Islet of Langerhans (tissue), 1 donor: ENCODE results near the gene SIN3A.
"Not testable (repeated sequence)": the region's sequence is repeated elsewhere in the genome, so short reads cannot be mapped to it uniquely, and the experiment has no call there.

Experiments used
- FAIRE-seq: peaks from one replicate; lab custom pipeline; 2011; peaks lifted over from hg19 to GRCh38; lab: Jason Lieb, UNC

Gene SIN3A

DNA sequence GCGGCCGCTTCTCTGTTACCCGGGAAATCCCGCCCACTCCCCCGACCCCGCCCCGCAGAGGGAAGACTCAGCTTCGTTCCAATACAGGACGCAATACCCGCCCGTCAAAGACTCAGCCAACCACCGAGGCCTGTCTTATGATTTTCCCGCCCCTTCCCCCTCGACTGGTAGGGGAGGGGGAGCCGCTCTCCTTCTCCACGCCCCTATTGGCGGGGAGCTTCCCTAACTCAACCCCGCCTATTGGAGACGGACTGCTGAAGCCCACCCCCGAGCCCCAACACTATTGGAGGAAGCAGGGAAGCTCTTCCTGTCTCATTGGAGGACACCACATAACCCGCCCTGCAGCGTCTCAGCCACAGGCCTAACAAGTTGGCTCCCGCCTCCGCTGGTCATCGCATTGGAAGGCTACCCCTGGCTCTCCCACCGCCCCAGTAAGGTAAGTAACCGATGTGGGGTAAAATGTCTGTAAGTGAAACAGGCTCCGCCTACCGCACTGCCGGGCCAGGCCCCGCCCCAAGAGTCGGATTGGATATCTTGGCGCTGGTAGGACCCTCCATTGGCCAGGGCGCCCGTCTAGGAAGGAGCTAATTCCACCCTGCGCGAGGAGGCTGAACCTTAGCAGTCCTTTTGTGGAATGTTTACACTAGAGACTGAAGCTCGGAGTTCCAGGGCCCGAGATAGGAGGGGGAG is at the start of gene SIN3A:
TSS of gene SIN3A (minus strand) at position 17 of the 690 bp plus-strand sequence. CDS start 21,315 bp downstream, outside the sequence.
- FAIRE-seq, result peak; percentile 92

DNA sequence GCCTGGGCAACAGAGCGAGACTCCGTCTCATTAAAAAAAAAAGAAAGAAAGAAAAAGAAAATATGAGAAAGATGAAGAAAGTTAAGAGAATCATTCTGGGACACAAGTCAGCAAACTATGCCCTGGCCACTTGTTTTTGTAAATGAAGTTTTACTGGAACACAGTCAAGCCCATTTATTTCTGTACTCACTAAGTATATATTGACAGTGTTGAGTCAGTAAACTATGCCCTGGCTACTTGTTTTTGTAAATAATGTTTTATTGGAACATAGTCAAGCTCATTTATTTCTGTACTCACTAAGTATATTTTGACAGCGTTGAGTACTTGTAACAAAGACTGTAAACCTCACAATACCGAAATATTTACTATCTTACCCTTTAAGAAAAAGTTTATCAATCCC is 42.2 kb upstream of the SIN3A start:
- FAIRE-seq, result no peak

DNA sequence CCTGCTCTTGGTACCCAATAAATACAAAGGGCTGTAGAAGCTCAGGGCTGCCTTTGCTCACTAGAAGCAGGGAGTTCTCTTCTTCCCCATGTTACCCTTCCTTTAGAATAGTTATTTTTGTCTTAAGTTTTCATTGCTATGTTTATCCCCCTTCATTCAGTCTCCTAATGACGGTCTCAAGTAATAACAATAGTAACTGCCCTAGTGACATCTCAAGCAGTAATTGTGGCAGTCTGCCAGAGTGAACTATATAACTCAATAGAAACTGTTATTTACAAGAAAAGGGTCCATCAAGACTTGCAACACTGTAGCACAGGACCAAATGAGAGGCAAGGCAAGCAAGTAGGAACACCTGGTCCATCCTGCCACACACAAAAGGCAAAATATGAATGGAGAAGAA is 32.5 kb upstream of the SIN3A start:
- no peak for FAIRE-seq

DNA sequence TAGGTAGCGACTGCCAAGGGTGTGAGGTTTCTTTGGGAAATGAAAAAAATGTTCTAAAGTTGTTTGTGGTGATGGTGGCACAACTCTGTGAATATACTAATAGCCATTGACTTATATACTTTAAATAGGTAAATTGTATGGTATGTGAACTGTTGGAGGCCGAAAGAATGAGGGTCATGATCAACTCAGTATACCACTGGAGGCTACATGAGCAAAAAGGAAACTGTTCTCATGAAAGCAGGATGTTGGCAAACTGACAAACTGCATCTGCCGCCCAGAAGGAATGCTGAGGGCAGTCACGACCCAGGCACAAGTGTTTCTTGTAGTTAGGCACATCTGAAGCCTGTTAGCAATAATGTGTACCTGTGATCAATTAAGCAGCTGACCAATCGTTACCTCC is 32.1 kb upstream of the SIN3A start:
- FAIRE-seq, result not testable (repeated sequence)

DNA sequence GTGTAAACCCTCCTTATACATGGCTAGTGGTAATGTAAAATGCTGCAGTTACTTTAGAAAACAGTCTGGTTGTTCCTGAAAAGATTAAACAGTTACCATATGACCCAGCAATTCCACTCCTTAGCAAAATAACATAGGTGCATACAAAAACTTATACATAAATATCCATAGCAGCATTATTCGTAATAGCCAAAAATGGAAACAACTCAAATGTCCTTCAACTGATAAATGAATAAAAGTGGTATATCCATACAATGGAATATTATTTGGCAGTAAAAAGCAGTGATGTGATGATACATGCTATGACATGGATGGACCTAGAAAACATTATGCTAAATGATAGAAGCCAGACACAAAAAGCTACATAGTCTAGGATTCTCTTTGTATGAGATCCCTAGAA is 31.6 kb upstream of the SIN3A start:
- no peak for FAIRE-seq

DNA sequence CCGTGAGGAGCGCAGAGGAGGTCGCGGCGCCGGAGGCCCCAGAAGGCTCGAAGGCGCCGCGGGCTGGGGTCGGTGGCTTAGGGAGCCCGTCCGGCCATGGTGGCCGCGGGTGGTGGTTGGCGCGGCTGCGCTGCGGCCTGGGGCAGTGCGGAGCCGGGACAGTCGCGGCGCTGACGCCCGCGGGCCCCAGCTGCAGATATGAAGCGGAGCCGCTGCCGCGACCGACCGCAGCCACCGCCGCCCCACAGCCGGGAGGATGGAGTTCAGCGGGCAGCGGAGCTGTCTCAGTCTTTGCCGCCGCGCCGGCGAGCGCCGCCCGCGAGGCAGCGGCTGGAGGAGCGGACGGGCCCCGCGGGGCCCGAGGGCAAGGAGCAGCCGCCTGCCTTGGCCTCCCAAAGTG is 29.0 kb upstream of the SIN3A start:
- FAIRE-seq, result not testable (repeated sequence)

DNA sequence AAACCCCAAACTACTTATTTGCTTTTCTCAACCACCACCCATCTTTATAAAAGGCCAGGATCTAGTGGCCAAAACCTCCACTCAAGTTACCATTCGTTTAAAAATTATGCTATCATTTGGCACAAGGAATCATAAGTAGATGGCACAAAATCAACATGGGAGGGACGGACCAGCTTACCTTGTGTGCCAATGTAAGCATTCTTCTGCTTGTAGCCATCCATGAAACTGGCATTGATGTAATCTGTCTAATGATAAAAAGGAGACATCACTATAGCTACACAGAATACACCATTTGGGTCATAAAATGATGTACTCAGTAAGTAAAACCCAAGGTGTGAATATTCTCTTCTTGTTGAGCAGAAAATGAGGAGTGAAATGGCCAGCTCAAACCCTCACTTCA is 28.2 kb upstream of the SIN3A start:
- no peak for FAIRE-seq

DNA sequence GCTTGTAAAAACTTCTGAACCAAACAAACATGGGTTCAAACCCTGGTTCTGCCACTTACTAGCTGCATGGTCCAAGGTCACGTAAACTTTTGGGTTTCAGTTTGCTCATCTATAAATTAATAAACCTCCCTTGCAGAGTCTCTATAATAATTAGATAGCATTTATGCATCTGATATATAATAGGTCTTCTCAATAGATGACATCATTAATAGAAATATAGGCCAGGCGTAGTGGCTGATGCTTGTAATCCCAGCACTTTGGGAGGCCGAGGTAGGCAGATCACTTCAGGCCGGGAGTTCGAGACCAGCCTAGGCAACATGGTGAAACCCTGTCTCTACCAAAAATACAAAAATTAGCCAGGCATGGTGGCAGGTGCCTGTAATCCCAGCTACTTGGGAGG is 25.6 kb upstream of the SIN3A start:
- FAIRE-seq, result not testable (repeated sequence)

DNA sequence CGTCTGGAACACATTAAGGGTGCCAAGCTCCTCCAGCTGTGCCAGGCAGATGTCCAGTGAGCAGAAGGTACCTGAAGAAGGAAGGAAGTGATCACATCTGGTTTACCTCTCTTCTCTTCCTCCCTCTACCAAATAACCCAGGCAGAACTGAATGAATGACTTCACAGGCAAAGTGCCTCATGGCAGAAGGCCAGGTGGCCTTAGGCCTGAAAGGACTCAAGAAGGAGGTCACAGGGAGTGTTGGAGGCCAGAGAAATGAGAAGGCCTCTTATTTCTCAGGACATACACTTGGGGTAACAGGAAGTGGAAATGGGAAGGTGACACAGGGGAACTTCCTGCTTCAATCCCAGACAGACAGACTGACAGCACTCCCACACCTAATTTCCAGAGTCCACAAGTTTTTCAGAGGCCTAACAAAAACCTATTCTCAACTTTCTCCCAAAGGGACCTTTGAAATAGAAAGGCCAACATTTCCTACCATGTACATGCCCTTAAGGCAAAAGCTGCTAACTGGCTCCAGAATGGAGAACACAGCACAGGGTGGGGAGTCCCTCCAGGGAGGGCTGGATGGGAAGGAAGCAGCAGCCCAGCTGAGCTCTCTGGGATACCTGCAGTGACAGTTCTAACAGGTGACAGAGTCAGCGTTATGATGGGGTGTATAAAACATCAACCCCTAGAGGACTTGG is 17.6 kb upstream of the SIN3A start:
- no peak for FAIRE-seq

DNA sequence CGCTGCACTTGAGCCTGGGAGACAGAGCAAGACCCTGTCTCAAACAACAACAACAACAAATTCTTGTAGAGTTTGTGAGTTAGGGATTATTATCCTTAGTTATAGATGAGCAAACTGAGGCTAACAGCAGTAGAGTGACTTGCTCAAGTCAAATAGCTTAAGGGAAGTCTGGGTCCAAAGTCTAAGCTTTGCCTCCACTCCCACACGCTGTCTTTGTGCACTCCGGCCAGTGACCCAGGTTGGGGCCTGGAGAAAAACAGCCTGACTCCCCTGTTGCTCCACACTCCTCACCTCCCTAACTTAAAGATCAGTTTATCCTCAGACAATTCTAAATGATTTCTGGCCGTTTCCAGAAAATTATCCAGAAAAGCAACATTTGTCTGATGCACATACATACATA is 9.2 kb upstream of the SIN3A start:
- FAIRE-seq, result no peak

DNA sequence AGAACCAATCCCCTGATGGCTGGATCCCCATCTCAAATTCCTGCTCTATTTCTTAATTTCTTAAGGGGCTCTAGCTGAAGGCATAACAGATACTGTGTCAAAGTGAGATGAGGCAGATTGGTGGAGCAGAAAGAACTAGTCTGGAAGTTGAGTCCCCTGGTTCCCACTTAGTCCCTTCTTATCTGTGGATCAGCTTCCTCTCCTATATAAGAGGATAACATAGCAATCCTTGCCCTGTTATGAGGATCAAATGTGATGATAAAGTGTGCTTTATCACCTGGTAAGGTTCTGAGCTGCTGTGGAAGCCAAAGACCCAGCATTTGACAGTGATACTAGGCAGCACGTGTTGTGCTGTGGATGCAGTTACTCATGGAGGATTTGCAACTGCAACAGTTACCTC is 8.1 kb upstream of the SIN3A start:
- FAIRE-seq, result no peak

DNA sequence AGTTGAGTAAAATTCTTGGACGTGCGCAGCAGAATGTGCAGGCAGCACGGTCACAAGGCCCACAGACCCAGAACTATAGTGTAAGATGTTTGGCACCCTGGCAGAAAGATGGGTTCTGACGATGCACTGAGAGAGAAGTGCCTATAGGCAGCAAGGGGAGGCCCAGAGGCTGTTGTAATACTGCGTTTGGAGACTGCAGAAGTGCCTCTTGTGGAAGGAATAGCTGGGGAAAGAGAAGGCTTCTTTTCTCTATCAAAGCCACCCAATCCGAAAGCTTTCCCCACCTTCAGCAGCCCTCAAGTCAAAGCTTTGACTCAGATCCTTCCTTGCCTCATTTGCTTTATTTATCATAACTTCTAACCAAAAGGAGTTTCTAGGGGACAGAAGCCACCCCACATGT is 5.2 kb upstream of the SIN3A start:
- no peak for FAIRE-seq

DNA sequence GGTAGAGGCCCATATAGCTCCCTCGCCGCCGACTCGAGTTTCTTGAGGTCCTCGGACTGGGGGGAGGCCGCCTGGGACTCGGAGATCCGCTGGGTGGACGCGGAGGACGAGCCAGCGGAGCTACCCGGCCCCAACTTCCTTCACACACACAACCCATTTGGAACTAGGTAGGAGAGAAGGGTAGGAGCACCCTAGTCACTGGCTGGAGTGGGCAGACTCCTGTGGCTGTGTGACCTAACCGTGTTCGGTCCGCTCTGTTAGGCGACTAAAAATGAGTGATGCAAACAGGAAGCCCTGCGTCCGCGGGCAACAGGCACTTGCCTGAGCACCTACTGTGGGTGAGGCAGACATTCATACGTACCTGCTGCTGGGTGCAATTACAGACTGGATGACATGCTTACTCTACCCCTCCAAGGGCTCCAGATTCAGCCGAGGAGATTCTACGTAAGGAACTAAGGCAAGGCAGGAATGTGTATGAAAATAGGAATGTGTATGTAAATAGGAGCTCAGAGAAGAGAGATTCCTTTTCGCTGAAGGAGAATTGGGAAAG is 4.6 kb upstream of the SIN3A start:
- no peak for FAIRE-seq

DNA sequence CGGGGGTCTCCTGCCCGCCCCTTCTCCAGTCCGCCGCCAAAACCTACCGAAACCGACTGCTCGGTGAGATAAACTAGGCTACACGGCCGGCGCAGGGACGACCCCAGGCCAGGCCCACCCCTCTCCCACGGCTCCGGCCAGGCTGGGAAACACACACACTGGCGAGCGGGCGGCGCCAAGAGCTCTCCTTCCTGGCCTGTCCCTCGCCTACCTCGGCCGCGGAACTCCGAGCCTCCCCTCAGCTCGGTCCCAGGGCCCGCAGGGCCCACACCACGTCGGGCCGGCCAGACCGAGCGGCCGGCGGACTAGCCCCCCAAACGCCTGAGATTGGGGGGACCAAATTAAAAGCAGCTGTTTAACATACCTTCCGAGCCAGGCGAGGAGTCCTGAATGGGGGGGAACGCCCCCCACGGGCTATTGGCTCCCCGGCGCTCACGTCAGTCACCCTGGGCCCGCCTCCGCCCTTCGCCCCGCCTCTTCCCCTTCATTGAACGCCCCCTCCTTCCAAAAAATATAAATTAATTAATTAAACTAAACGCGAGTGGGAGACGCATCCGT is 4.0 kb upstream of the SIN3A start:
- no peak for FAIRE-seq

DNA sequence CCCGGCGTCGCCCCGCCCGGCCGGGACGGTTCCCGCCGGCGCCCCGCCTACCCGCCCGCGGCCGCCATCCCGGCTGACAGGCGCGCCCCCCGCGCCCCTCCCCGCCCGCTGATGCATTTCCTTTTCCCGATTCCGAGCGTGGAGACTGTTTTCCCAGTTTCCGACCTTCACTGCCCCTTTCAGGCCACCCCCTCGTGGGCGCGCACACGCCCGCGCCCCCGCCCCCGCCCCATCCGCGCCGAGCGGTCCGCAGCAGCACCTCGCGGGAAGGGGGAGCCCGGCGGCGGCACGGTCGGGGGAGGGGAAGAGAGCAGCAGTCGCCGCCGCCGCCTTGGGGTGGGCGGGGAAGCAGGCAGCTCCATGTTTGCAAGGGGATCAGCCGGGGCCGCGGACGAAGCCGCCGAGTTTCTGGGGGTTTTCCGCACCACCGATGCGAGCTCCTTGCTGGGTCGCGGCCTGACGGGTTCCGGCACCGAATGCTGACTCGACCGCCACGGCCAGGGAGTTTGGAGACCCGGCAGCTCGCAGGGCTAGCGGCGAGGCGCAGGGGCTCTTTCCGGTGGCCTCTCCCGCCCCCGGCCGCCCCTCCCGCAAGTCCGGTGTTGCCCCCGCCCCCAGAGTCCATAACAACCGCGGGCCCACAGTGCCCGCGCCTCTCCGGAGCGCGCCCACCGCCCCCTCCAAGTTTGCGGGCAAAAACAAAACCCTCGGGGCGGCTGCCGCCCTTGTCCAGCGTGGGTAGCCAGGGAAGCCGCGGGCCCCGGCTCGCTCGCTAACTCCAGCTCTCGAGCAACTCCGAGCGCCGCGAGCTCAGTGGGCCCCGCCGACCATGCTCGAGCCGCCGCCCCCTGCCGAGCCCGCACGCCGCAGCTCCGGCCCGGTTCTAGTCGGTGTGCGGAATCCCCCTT is 3.2 kb upstream of the SIN3A start:
- no peak for FAIRE-seq

DNA sequence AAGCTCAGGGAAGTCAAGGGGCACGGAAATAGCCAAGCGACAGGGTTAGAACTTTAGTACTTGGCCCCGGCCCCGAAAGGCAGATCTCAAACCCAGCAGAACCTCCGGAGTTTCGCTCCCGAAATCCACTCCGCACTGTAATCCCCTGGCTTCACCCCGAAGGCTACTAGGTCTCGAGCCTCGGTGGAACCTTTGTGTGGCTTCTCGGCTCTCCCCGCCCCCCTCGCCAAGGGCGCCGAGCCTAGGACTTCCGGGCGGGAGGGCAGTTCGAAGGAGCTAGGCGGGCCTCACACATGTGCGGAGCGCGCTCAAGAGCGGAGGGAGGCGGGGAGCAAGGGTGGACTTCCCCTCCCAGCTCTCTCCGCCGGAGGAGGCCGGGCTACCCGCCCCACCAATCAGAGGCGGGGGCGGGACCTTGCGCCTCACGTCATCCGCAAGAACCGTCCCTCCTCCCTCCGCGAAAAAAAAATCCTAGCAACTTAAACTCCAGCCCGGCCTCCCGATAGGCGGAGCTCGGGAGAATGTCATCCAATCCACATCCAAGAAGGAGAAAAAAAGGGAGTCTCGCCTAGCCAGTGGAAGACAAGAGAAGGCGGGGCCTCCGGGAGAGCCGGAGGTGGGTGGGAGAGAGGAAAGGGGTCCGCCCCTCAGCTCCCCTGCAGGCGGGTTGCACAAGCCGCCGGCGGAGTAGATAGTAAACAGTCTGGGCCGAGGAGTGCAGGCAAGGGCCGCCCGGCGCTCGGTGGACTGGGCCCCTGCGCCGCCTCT is 2.4 kb upstream of the SIN3A start:
- peak; percentile 98 for FAIRE-seq

DNA sequence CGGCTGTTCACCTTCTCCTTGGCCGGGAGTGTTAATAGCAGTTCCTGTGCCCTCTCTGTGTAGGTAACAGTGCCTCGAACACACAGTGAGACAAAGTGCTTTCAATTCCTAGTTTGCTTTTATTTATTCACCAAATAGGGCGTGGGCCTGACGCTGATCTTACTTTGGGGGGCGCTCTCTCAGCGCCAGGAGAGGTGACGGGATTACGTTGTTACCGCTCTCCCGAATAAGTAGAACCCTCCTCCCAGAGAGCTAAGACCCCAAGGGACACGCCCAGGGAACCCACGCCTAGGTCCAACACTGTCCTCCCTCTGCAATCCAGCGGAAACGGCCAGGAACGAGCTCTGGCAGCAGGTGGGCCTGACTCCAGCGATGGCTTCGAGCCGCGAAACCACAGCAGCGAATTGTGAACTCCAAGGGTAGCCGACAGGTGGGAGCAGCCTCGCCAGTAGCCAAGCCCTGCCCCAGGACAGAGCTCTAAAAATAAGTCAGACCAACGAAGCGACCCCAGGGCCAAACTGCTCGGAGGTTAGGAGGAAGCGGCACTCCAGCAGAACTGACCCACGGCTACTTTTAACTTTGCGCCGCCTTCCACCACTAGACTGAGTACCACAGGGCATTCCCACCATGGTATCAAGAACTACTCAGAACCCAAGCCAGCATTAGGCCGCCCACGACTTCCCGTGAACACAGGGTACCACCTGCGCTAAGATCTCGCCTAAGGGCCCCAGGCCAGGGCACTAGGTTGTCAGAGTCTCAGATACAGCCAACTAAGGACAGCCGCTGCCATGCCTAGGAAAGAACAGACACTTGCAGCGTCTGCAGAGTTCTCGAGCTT is 1.6 kb upstream of the SIN3A start:
- FAIRE-seq, result no peak

DNA sequence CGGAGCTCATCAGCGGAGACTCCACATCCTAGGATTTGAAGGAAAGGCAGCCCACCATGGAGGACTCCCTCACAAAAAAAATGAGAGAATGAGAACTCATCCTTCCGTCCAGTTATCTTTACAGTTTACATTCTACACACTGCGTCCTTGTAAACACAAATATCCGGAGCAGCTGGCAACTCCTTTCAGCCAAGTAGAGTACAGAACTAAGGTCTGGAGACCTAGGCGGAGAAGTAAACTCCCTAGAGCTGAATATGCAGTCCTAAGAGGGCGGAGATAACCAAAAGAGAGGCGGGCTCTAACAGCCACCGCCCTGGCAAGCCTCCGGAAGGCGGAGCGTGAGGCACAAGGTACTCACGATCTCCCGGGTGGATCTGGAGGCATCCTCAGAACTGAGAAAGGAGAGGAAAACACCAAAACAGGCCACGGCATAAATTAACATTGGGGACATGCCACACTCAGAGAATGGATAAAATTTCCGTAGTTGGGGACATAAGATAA is 924 bp upstream of the SIN3A start:
- peak; percentile 45 for FAIRE-seq

DNA sequence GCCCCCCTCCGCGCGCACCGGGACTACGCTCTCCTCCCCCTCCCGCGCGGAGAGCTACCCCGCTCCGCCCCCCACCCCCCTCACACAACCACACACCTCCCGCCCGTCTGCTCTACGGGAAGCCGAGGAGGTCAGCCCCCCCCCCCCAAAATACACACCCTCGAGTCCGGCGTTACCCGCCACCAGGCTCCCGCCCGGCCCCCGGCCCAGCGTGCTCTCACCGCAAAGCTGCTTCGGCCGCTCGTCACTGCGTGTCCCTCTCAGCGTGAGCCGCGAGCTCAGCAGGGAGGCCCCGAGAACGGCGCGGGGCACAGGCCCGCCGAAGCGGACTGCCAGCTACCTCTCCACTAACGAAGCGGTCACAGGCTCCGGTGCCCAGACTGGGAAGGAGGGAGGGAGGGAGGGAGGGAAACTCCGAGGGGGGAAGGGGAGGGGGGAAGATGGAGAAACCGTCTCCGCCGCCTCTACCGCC is 252 bp downstream of the SIN3A start:
- no peak for FAIRE-seq
